Astrocyte (in vitro differentiated cells and primary cell): ENCODE measurements around the gene IGFBP2. TPM values are rescaled to one million over a fixed set of nuclear protein-coding genes. Genes with fewer than 3 reads are reported as not detected.

ENCODE experiments used
- DNase-seq: peaks from one replicate; pipeline ENCODE4 v3.0.0-alpha.2; 2010; ENCODE audit warnings: low read depth
- FAIRE-seq: peaks from 2 replicates; lab custom pipeline; 2011; peaks lifted over from hg19 to GRCh38; lab: Jason Lieb, UNC
- H2AFZ ChIP-seq: 2 replicates; pipeline ENCODE4 v1.6.0; 2012; ENCODE audit warnings: low read depth, low read length, inconsistent platforms
- H3K27ac ChIP-seq: 2 replicates; pipeline ENCODE4 v1.5.1; 2011; ENCODE audit warnings: low read depth, low read length, inconsistent platforms
- H3K27me3 ChIP-seq: 2 replicates; pipeline ENCODE4 v1.6.0; 2011; ENCODE audit warnings: low read length, inconsistent platforms; ENCODE audit not compliant: insufficient read depth
- H3K36me3 ChIP-seq: 2 replicates; pipeline ENCODE4 v1.5.1; 2011; ENCODE audit warnings: low read length, inconsistent platforms; ENCODE audit not compliant: insufficient read depth
- H3K4me1 ChIP-seq: 2 replicates; pipeline ENCODE4 v1.5.1; 2011; ENCODE audit warnings: low read length, inconsistent platforms; ENCODE audit not compliant: insufficient read depth
- H3K4me2 ChIP-seq: 2 replicates; pipeline ENCODE4 v1.6.0; 2012; ENCODE audit warnings: low read length, inconsistent platforms
- H3K4me3 ChIP-seq: 2 replicates; pipeline ENCODE4 v1.5.1; 2011; ENCODE audit warnings: low read depth, mild to moderate bottlenecking, low read length, inconsistent platforms; ENCODE audit not compliant: insufficient read depth
- H3K79me2 ChIP-seq: 2 replicates; pipeline ENCODE4 v1.6.0; 2012; ENCODE audit warnings: mild to moderate bottlenecking, low read length, inconsistent platforms; ENCODE audit not compliant: insufficient read depth
- H3K9ac ChIP-seq: 2 replicates; pipeline ENCODE4 v1.6.0; 2012; ENCODE audit warnings: mild to moderate bottlenecking, low read length, inconsistent platforms
- H3K9me3 ChIP-seq: 2 replicates; pipeline ENCODE4 v1.5.1; 2012; ENCODE audit warnings: low read depth, mild to moderate bottlenecking, low read length, inconsistent platforms; ENCODE audit not compliant: insufficient read depth
- H4K20me1 ChIP-seq: 2 replicates; pipeline ENCODE4 v1.6.0; 2012; ENCODE audit warnings: low read length, inconsistent platforms; ENCODE audit not compliant: insufficient read depth
- H3K27ac Mint-ChIP-seq: one replicate; pipeline ENCODE4 v1.8.0; 2021; ENCODE audit warnings: mild to moderate bottlenecking, mixed read lengths; ENCODE audit not compliant: unreplicated experiment
- H3K27me3 Mint-ChIP-seq: one replicate; pipeline ENCODE4 v1.8.0; 2021; ENCODE audit warnings: low read depth, mixed read lengths; ENCODE audit not compliant: unreplicated experiment
- H3K36me3 Mint-ChIP-seq: one replicate; pipeline ENCODE4 v1.8.0; 2021; ENCODE audit warnings: low read depth, mixed read lengths; ENCODE audit not compliant: unreplicated experiment
- H3K4me1 Mint-ChIP-seq: one replicate; pipeline ENCODE4 v1.8.0; 2021; ENCODE audit warnings: low read depth, mixed read lengths; ENCODE audit not compliant: unreplicated experiment
- H3K4me3 Mint-ChIP-seq: one replicate; pipeline ENCODE4 v1.8.0; 2021; ENCODE audit warnings: mild to moderate bottlenecking, moderate library complexity, mixed read lengths; ENCODE audit not compliant: unreplicated experiment
- H3K9me3 Mint-ChIP-seq: one replicate; pipeline ENCODE4 v1.8.0; 2021; ENCODE audit warnings: mild to moderate bottlenecking, mixed read lengths; ENCODE audit not compliant: unreplicated experiment
- EZH2 ChIP-seq: IDR thresholded peaks from 2 replicates; pipeline ENCODE4 v1.6.1; 2012; ENCODE audit warnings: mild to moderate bottlenecking, low read length, inconsistent platforms; ENCODE audit not compliant: insufficient read depth
- total RNA-seq: library from RNA; stranded (reverse); gene quantifications from 2 replicates; pipeline ENCODE4 v1.2.1, GENCODE V29; 2021
- TF ChIP-seq, protein P1 (sequence below): IDR thresholded peaks from 2 replicates; pipeline ENCODE4 v1.5.1; 2011; ENCODE audit warnings: low read depth, mild to moderate bottlenecking, inconsistent platforms, low read length, moderate library complexity; ENCODE audit not compliant: insufficient read depth

IGFBP2 gene
- total RNA-seq, 1 donor from 2014 or later = 944 TPM

DNA sequence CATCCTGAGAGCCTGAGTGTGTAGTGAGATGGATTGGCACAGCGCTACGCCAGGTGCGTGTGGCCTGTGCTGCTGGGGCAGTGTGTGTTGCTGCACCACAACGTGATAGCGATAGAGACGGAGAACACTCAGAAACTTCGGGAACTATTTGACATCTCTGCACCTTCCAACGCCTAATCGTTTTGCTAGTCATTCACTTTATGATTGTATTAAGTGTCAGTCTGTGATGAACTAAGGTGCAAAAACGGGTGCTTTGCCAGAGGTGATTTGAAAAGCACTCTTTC is 26.0 kb upstream of the IGFBP2 start:
- H3K4me3 Mint-ChIP-seq = no peak overlapping the region
- no peak overlapping the region for H3K27ac Mint-ChIP-seq
- Histone ChIP-seq H3K9ac (no peak overlapping the region), H3K4me3 (no peak overlapping the region), H3K36me3 (no peaks in the 10 kb centered on the region), H3K27ac (no peak overlapping the region), H3K4me2 (no peak overlapping the region), H4K20me1 (no peaks in the 10 kb centered on the region), H3K4me1 (no peaks in the 10 kb centered on the region), H3K9me3 (no peaks in the 10 kb centered on the region), H2AFZ (no peak overlapping the region), H3K79me2 (no peaks in the 10 kb centered on the region), H3K27me3 (peaks cover 23% of the 10 kb centered on the region)
- H3K27me3 Mint-ChIP-seq = peaks cover 49% of the 10 kb centered on the region
- no peaks in the 10 kb centered on the region for H3K9me3 Mint-ChIP-seq
- peaks cover 11% of the 10 kb centered on the region for H3K4me1 Mint-ChIP-seq
- TF ChIP-seq, protein P1, sequence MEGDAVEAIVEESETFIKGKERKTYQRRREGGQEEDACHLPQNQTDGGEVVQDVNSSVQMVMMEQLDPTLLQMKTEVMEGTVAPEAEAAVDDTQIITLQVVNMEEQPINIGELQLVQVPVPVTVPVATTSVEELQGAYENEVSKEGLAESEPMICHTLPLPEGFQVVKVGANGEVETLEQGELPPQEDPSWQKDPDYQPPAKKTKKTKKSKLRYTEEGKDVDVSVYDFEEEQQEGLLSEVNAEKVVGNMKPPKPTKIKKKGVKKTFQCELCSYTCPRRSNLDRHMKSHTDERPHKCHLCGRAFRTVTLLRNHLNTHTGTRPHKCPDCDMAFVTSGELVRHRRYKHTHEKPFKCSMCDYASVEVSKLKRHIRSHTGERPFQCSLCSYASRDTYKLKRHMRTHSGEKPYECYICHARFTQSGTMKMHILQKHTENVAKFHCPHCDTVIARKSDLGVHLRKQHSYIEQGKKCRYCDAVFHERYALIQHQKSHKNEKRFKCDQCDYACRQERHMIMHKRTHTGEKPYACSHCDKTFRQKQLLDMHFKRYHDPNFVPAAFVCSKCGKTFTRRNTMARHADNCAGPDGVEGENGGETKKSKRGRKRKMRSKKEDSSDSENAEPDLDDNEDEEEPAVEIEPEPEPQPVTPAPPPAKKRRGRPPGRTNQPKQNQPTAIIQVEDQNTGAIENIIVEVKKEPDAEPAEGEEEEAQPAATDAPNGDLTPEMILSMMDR = no peak
- TF ChIP-seq EZH2 = no peak
- DNase-seq = no peak
- no peak for FAIRE-seq
- H3K36me3 Mint-ChIP-seq = peaks cover 3% of the 10 kb centered on the region

DNA sequence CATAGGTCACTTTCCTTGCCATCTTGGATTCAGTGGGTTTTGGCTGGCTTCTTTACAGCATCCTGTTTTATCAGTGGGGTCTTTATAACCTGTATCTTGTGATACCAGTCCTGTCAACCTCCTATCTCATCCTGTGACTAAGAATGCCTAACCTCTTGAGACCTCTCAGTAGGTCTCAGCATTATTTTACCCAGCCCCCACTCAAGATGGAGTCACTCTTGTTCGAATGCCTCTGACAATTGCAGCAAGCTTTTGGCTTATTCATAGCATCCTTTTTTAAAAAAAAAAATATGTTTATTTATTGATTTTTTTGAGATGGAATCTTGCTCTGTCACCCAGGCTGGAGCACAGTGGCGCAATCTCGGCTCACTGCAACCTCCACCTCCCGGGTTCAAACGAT is 24.7 kb upstream of the IGFBP2 start:
- H3K4me1 Mint-ChIP-seq = peaks cover 8% of the 10 kb centered on the region
- FAIRE-seq (no peak), DNase-seq (no peak)
- H3K27ac Mint-ChIP-seq = no peak overlapping the region
- no peak overlapping the region for H3K4me3 Mint-ChIP-seq
- TF ChIP-seq EZH2 = no peak
- TF ChIP-seq, protein P1 = no peak
- Histone ChIP-seq H3K9me3 (no peaks in the 10 kb centered on the region), H3K4me3 (no peak overlapping the region), H3K27ac (no peak overlapping the region), H3K4me2 (no peak overlapping the region), H4K20me1 (no peaks in the 10 kb centered on the region), H2AFZ (no peak overlapping the region), H3K27me3 (peaks cover 23% of the 10 kb centered on the region), H3K4me1 (no peaks in the 10 kb centered on the region), H3K9ac (no peak overlapping the region), H3K36me3 (no peaks in the 10 kb centered on the region), H3K79me2 (no peaks in the 10 kb centered on the region)
- H3K27me3 Mint-ChIP-seq = peaks cover 44% of the 10 kb centered on the region
- H3K36me3 Mint-ChIP-seq = peaks cover 3% of the 10 kb centered on the region
- H3K9me3 Mint-ChIP-seq = peaks cover 2% of the 10 kb centered on the region

DNA sequence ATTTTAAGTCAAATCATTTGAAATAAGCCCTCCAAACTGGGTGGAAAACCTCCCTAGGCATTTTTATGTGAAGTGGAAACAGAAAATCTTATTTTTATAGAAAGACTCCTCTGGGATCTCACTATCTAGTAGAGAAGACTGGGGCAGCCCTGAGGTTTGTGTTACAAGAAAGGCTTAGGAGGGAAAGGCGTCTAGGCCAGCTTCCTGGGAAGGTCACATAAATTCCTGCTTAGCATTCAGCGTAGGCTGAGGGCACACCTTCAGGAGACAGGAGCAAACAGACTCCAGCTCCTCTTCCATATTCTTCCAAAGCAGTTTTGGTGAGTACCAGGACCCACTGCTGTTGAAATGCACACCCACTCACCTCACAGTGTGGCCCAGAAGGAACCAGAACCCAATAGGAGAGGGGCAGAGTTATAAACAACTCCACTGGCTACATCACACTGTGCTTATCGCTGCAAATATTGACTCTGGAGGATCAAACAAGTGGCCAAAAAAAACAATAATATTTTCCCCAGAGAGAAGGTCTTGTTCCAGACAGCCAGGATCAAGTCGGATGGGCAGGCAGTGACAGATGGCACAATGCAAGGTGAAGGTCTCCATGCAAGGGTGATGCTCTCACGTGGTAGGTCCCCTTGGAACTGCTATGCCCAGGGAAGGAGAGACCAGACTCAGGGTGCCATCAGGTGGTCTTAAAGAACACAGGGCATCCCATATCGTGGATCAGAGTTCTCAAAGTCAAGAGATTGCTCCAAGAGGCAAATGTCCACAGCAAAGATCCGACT is 17.7 kb upstream of the IGFBP2 start:
- no peaks in the 10 kb centered on the region for H3K36me3 ChIP-seq
- Mint-ChIP-seq H3K9me3 (peaks cover 2% of the 10 kb centered on the region), H3K36me3 (peaks cover 1% of the 10 kb centered on the region), H3K27ac (no peak overlapping the region), H3K4me1 (peaks cover 14% of the 10 kb centered on the region), H3K27me3 (peaks cover 8% of the 10 kb centered on the region), H3K4me3 (no peak overlapping the region)
- H3K4me1 ChIP-seq = no peaks in the 10 kb centered on the region
- H3K79me2 ChIP-seq = no peaks in the 10 kb centered on the region
- H3K9ac ChIP-seq = no peak overlapping the region
- H3K9me3 ChIP-seq = no peaks in the 10 kb centered on the region
- H3K27ac ChIP-seq = no peak overlapping the region
- TF ChIP-seq, protein P1 = no peak
- TF ChIP-seq EZH2 = no peak
- H4K20me1 ChIP-seq = no peaks in the 10 kb centered on the region
- no peak overlapping the region for H2AFZ ChIP-seq
- peaks cover 3% of the 10 kb centered on the region for H3K27me3 ChIP-seq
- FAIRE-seq (no peak), DNase-seq (no peak)
- H3K4me2 ChIP-seq = no peak overlapping the region
- H3K4me3 ChIP-seq = no peak overlapping the region
